Measurements from ENCODE around the gene PPP3CB.

PPP3CB gene

GRCh38 chr10:73407495-73407894 is 88.3 kb downstream of the PPP3CB start:
- no peaks in the 10 kb centered on the region for H3K27me3 Mint-ChIP-seq (ENCODE audit: low read depth)
- TF ChIP-seq CTCF (IDR thresholded peaks at IDR 0.05; ENCODE audit: unreplicated experiment in 3 of 3) = no peak

GRCh38 chr10:73406846-73407245 is 89.0 kb downstream of the PPP3CB start:
- Mint-ChIP-seq H3K27me3 (ENCODE audit: low read depth) (no peaks in the 10 kb centered on the region), H3K36me3 (ENCODE audit: low read depth) (peaks cover 4% of the 10 kb centered on the region), H3K9me3 (no peaks in the 10 kb centered on the region), H3K4me3 (no peak overlapping the region), H3K4me1 (no peaks in the 10 kb centered on the region), H3K27ac (no peak overlapping the region)
- TF ChIP-seq CTCF (IDR thresholded peaks at IDR 0.05; ENCODE audit: unreplicated experiment in 3 of 3) = no peak

More at GRCh38 chr10:73407495-73407894, 88.3 kb downstream of the PPP3CB start:
- H3K27ac Mint-ChIP-seq = no peak overlapping the region
- H3K4me3 Mint-ChIP-seq = no peak overlapping the region
- H3K9me3 Mint-ChIP-seq = no peaks in the 10 kb centered on the region
- peaks cover 4% of the 10 kb centered on the region for H3K36me3 Mint-ChIP-seq (ENCODE audit: low read depth)
- H3K4me1 Mint-ChIP-seq = no peaks in the 10 kb centered on the region

- no peaks in the 10 kb centered on the region for H3K27me3 Mint-ChIP-seq (ENCODE audit: low read depth)
- no peaks in the 10 kb centered on the region for H3K4me1 Mint-ChIP-seq
- no peak overlapping the region for H3K27ac Mint-ChIP-seq
- H3K9me3 Mint-ChIP-seq = no peaks in the 10 kb centered on the region
- no peak overlapping the region for H3K4me3 Mint-ChIP-seq
- peaks cover 4% of the 10 kb centered on the region for H3K36me3 Mint-ChIP-seq (ENCODE audit: low read depth)
- no peak for TF ChIP-seq CTCF (IDR thresholded peaks at IDR 0.05; ENCODE audit: unreplicated experiment in 3 of 3)
Measured at GRCh38 chr10:73405556-73405955, 90.3 kb downstream of the PPP3CB start.

- no peak for TF ChIP-seq CTCF (IDR thresholded peaks at IDR 0.05; ENCODE audit: unreplicated experiment in 3 of 3)
- Mint-ChIP-seq H3K4me3 (no peak overlapping the region), H3K36me3 (ENCODE audit: low read depth) (peaks cover 4% of the 10 kb centered on the region), H3K27ac (no peak overlapping the region), H3K4me1 (no peaks in the 10 kb centered on the region), H3K27me3 (ENCODE audit: low read depth) (no peaks in the 10 kb centered on the region), H3K9me3 (no peaks in the 10 kb centered on the region)
Measured at GRCh38 chr10:73404690-73405089, 91.1 kb downstream of the PPP3CB start.

GRCh38 chr10:73401636-73402035 is 94.2 kb downstream of the PPP3CB start:
- TF ChIP-seq CTCF (IDR thresholded peaks at IDR 0.05; ENCODE audit: unreplicated experiment in 3 of 3) = no peak
- no peaks in the 10 kb centered on the region for H3K9me3 Mint-ChIP-seq
- H3K27me3 Mint-ChIP-seq (ENCODE audit: low read depth) = no peaks in the 10 kb centered on the region
- peaks cover 3% of the 10 kb centered on the region for H3K36me3 Mint-ChIP-seq (ENCODE audit: low read depth)
- H3K4me3 Mint-ChIP-seq = no peak overlapping the region
- H3K4me1 Mint-ChIP-seq = no peaks in the 10 kb centered on the region
- no peak overlapping the region for H3K27ac Mint-ChIP-seq

GRCh38 chr10:73399063-73399462 is 96.8 kb downstream of the PPP3CB start:
- Mint-ChIP-seq H3K4me3 (no peak overlapping the region), H3K4me1 (no peaks in the 10 kb centered on the region), H3K9me3 (no peaks in the 10 kb centered on the region), H3K27me3 (ENCODE audit: low read depth) (no peaks in the 10 kb centered on the region), H3K27ac (no peak overlapping the region), H3K36me3 (ENCODE audit: low read depth) (peaks cover 21% of the 10 kb centered on the region)
- no peak for TF ChIP-seq CTCF (IDR thresholded peaks at IDR 0.05; ENCODE audit: unreplicated experiment in 3 of 3)

Data from nephron (organoid).